NCI-H2196 (cell line): ENCODE measurements around the gene EZH2.

Experiments
- DNase-seq: peaks from one replicate; lab custom pipeline; 2025; ENCODE audit not compliant: unreplicated experiment; lab: John Stamatoyannopoulos, UW

EZH2 gene

DNA sequence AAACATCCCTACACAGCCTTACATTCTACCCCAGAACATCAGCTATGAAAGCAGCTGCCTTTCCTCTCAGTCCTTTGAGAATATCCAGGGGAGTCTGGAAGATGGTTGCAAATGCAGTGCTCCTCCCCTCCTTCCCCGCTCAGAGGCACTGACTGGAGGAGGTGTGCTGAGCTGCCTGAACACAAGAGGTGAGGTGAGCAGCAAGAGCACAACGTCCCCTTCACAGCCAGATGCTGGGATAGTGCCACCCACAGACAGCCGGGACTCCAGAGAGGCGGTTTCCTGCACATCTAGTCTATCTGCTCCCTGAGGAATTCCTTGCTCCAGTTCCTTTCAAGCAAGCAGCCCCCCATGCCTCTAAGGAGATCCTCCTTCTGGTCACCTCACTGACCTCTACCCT, 74.2 kb downstream of the EZH2 start:
- no peak for DNase-seq

- DNase-seq = no peak
Observed at GRCh38 chr7:148807436-148807835, 76.7 kb downstream of the EZH2 start.

DNA sequence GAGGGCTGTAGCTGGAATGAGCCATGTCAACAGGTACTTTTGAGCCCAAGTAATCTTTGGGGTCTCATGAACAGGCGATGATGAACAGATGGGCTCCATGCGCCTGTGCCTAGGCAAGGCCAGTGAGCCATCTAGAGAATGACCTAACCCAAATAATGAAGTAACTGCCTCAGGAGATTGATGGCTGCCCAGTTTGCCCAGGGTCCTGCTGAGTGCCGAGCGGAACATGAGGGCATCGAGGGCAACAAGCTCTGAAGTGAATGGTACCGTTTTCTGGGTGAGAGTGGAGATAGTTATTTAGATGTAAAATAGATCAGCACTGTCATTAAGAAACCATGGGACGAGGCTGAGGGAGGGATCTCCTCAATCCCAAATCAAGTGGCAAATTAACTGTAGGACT, 77.9 kb downstream of the EZH2 start:
- no peak for DNase-seq

DNA sequence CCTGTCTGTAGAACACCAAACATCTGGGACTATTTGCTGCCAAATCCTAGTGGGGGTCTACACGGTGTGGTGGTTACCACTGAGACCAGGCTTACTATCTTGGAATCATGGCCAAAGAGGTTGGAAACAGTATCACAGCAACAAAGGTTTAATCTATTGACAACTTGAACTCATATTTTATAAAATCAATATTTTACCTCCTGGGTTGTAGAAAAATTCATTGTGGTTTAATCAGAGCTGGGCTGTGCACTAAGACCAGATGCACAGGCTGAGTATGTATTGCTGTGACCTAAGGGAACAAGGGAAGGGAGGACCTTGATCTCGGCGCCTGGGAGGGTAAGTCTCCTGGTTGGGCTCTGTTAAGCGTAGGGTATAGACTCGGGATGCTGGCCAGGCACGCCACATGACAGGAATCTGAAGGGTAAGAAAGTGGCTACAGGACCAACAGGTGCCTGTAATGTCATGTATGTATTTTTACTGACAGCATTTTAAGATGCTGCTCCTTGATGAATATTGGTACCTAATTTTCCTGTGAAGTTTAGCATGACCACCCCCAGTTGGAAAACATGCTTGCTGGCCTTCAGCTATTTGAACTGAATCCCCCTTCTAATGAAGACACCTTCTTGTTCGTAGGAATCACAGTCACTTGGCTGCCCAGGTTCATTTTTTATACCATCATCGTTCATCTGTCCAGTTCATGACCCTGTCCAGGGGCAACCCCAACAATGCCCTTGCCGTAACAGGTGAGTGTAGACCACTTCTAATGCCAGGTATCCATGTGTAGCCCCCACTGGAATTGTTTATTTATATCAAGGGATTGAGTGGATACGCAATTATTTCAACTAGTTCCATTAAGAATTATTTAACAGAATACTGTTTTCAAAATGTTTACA, 79.5 kb downstream of the EZH2 start:
- no peak for DNase-seq

DNA sequence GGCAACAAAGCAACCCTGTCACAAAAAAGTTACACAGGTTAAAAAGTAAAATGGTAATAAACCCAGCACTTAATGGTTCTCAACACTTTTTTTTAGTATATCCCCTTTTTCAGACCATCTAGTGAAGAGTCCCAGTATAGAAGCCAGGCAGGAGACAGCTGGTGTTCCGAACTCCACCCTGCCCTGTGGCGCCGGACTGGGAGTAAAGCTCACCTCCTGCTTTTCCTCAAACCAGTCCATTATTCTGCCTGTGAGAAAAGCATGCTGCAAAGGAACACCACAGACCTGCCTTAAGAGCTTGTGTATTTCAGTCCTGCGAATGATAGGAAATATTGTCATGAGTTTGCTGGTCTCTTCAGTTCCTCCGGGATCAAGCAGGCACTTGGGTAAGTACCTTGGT, 81.0 kb downstream of the EZH2 start:
- DNase-seq = no peak

DNA sequence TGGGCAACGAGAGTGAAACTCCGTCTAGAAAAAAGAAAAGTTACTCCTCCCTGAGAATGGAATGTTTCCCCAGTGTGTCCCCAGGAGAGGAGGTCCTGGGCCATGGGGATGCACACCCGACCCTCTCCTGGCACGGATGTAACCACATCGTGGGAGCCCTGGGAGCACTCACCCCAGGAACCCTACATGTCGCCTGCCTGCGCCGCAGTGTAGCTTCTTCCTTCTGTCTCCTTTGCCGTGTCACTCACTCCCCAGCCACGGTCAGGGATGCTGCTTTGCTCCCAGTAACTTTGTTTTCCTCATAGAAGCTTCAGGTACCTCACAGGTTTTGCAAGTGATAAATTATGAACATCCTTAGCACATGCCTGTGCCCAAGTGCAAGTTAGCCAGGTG, 82.0 kb downstream of the EZH2 start:
- no peak for DNase-seq

DNA sequence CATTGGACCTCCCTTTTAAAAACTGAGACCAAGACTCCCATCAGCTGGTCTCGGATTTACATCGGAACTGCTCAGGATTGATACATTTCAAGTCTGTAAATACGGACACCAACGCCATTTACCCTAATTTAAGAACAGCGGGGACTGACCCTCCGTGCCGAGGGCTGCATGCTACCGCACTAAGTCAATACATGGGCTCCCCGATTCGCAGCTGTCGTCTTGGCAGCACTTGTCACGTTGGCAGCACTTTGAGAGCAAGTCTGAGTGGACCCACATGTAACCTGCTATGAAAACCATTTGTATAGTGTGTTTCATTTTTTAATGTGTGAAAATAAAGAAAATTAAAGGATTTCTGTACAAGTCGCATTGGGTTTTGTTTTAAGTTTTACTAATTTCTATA, 83.4 kb downstream of the EZH2 start:
- no peak for DNase-seq

DNA sequence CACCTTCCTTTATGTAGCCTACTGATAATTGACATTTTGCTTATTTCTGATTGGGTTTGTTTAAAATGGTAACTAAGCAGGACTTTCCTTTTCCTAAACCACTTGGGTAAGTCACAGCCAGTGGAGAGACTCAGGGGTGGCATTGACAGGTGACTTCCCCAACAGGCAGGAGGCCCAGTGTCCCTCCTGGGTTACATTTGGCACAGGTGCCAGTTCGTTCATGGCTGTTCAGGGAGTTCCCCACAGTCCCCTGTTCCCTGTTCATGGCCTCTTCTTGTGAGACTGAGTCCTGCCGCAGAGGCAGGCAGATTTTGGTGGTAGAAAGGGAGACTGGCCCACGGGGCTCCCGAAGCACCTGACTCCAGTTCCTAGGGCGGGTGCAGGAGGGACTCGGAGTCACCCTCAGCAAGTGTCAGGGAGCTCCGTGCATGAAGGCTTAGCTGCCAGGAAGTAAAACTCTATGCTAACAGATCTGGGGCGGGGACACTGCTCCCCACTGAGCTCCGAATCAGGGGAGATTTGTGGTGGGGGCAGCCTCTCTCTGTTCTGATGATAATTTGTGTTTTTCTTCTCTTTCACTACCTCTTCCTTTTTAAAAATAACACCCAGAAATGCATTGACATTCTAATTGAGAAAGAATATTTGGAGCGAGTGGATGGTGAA, 84.1 kb downstream of the EZH2 start:
- DNase-seq = no peak

GRCh38 chr7:148796841-148797240, 87.2 kb downstream of the EZH2 start:
- no peak for DNase-seq

- DNase-seq = no peak
Observed at GRCh38 chr7:148794476-148794875, 89.6 kb downstream of the EZH2 start.

GRCh38 chr7:148793590-148793989, 90.5 kb downstream of the EZH2 start:
- no peak for DNase-seq

- DNase-seq = no peak
Observed at GRCh38 chr7:148791546-148791945, 92.5 kb downstream of the EZH2 start.

DNA sequence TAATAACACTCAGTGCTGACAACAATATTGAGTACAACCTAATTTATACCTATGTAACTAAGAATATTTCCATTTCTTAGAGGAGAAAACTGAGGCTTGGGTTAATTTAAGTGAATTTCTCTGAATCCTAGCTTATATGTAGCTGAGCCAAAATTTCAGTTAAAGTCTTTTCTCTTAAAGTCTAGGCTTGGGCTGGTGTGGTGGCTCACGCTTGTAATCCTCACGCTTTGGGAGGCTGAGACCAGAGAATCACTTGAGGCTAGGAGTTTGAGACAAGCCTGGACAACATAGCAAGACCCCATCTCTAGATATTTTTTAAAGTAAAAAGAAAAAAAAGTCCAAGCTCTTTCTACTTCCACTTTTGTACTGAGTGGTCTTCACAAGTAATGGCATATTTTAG, 93.2 kb downstream of the EZH2 start:
- no peak for DNase-seq

- DNase-seq = no peak
Observed at GRCh38 chr7:148790131-148790726, 93.9 kb downstream of the EZH2 start.

DNA sequence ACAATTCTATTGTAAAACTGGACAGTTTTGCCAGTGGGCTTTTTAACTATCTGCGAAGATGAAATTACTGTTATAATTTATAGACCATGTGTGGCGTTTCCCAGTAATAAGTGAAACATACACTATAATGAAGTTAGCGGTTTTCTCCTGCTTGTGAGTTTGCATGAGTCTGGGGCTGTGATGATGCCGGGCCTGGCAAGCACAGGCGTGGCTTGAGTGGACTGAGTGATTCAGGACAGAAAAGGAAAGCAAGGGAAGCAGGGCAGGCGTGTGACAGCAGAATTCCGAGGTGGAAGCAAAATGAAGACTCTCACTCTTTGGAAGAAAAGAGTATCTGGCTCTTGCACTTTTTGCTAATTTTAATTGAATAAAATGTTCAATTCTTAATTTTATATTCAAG, 94.9 kb downstream of the EZH2 start:
- no peak for DNase-seq

GRCh38 chr7:148787571-148788295, 96.4 kb downstream of the EZH2 start:
- DNase-seq = no peak

DNA sequence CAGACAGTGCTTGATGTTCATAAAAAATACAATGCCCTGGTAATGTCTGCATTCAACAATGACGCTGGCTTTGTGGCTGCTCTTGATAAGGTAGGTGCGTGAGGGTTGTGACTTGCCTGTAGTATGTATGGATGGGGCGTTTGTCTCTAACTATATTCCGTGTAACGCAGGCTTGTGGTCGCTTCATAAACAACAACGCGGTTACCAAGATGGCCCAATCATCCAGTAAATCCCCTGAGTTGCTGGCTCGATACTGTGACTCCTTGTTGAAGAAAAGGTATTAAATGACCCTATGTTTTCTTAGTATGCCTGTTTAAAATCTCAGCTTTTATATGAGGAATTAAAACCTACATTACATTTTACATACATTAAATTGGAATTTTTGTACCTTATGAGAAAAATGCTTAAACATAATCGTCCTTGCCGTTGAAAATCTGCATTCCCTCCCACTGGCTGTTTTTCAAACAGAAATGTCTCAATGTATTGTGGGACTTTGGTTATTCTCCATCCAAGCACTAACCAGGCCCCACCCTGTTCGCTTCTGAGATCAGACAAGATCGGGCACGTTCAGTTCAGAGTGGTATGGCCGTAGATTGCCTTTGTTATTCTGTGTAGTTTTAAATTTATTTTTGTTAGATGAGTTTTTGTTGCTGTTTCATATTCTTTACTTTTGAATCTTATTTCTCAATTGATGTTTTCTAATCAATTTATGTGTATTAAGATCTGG, 100.1 kb downstream of the EZH2 start:
- DNase-seq = no peak

DNA sequence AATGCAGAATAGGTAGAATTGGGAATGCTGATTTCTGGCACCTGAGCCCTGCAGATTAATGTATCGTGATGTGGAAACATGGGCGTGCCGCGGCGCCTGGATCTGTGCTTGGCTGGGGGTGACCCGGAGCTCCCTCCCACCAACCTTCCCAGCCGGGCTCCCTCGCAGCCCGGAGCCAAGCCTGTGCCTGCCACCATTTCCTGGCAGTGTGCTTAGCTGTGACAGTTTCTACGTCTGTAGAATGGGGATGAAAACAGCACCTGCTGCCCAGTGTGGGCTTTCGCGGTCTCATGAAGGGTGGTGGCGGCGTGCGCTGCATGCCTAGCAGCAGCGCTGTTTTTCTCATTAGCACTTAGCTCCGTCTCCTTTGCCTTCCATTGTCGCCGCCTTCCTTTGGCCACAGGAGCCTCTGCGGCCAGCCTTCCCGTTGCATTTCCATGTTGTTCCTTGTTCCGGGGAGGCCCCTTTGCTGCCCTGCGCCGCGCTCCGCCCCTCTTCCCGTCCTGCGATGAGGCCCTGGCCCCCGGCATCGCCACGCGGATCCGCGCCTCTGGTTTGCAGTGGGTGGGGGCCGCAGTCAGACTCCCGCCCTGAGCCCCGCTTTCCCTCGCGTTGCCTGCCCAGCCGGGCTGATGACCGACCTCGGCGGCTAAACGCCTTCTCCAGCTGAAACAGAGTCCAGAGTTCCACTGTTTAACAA, 101.2 kb downstream of the EZH2 start:
- no peak for DNase-seq

DNA sequence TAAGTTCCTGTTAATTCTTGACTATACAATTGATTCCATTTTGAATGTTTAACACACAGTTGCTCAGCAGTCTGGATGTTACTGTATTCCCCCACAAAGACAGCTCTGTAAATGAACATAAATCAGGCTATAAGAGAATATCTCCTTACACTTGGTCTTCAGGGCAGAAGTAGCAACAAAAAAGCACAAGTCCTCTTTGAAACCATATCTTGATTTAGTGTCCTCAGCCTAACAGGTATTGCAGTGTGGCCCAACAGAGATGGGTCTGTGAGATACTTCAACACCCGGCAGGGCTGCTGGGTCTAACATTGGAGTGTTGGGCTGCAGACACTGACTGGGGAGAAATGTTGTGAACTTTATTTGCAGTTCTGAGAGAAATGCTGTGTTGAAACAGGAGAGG, 109.6 kb downstream of the EZH2 start:
- DNase-seq = no peak

GRCh38 chr7:148773334-148773733, 110.8 kb downstream of the EZH2 start:
- DNase-seq = no peak
